Measurements from ENCODE around the gene GCNT2.

GCNT2 gene

DNA sequence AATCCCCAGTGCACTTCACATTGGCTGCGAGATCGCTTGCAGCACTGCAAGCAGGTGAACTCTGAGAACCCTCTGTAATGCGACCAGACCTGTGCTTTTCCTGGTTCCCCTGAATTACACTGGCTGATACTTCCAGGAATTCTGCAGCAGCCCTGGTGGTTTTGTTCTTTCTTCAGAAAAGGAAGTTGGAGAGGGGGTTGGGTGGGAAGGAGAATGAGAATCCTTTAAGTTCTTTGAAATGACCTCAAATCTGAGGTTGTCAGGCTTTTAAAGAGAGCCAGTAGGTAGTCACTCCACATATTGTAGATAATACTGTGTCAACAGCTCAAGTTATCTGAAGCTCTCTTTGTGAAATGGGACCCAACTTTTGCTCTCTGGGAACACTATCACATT is 62.4 kb downstream of the GCNT2 start:
- Mint-ChIP-seq H3K27ac (peak overlapping the region; percentile 79), H3K9me3 (no peaks in the 10 kb centered on the region), H3K36me3 (ENCODE audit: low read depth) (peaks cover 7% of the 10 kb centered on the region), H3K27me3 (no peaks in the 10 kb centered on the region), H3K4me1 (ENCODE audit: low read depth) (peaks cover 55% of the 10 kb centered on the region), H3K4me3 (peak overlapping the region; percentile 56)
- intact Hi-C loops (cut with micrococcal nuclease): no loop called here

DNA sequence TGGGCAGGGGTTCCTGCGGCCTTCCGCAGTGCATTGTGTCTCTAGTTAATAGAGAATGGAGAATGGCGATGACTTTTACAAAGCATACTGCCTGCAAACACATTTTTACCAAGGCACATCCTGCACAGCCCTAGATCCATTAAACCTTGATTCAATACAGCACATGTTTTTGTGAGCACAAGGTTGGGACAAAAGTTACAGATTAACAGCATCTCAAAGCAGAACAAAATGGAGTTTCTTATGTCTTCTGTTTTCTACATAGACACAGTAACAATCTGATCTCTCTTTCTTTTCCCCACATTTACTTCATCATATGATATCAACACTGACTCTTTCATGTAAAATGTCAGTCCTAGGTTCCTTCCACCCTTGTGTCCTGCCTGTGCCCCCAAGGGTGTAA is 63.5 kb downstream of the GCNT2 start:
- no peaks in the 10 kb centered on the region for H3K27me3 Mint-ChIP-seq
- intact Hi-C loops (cut with micrococcal nuclease): no loop called here
- H3K36me3 Mint-ChIP-seq (ENCODE audit: low read depth): peaks cover 7% of the 10 kb centered on the region
- peak overlapping the region; percentile 79 for H3K27ac Mint-ChIP-seq
- H3K4me1 Mint-ChIP-seq (ENCODE audit: low read depth): peaks cover 49% of the 10 kb centered on the region
- no peak overlapping the region for H3K4me3 Mint-ChIP-seq
- no peaks in the 10 kb centered on the region for H3K9me3 Mint-ChIP-seq

DNA sequence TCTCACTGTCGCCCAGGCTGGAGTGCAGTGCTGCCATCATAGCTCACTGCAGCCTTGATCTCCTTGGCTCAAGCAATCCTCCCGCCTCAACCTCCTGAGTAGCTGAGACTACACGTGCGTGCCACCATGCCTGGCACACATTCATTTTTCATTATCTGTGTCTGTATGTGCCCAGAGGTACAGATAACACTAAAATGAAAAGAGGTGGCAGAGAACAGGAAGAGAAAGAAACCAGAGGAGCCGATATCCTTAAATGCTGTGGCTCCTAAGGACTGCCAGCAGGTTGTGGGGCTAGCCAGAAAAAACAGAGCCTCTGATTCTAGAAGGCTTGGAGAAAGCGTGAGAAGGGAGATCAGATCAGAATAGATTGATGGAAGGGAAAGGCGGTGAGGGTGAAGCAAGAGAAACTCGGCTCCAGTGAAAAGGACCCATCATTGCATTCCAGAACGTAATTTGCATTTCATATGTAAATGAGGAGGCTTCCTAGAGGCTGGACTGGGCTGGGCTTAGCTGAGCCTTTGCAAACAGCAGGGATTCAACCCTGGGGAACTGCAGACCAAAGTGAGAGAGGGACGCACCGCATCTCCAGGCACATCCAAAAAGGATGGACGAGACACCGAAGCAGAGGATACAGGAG is 64.2 kb downstream of the GCNT2 start:
- Mint-ChIP-seq H3K4me3 (no peak overlapping the region), H3K36me3 (ENCODE audit: low read depth) (peaks cover 7% of the 10 kb centered on the region), H3K9me3 (no peaks in the 10 kb centered on the region), H3K4me1 (ENCODE audit: low read depth) (peaks cover 49% of the 10 kb centered on the region), H3K27ac (peak overlapping the region; percentile 26), H3K27me3 (no peaks in the 10 kb centered on the region)
- intact Hi-C loops (cut with micrococcal nuclease): no loop called here

DNA sequence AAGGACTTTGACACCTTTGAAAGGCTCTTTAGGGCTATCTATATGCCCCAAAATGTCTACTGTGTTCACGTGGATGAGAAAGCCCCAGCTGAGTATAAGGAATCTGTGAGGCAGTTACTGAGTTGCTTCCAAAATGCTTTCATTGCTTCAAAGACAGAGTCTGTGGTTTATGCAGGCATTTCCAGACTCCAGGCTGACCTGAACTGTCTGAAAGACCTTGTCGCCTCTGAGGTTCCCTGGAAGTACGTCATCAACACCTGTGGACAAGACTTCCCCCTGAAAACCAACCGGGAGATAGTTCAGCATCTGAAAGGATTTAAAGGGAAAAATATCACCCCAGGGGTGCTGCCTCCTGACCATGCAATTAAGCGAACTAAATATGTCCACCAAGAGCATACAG is 65.2 kb downstream of the GCNT2 start:
- no peak overlapping the region for H3K4me3 Mint-ChIP-seq
- intact Hi-C loops (cut with micrococcal nuclease): no loop called here
- peaks cover 11% of the 10 kb centered on the region for H3K36me3 Mint-ChIP-seq (ENCODE audit: low read depth)
- H3K27ac Mint-ChIP-seq: no peak overlapping the region
- peaks cover 51% of the 10 kb centered on the region for H3K4me1 Mint-ChIP-seq (ENCODE audit: low read depth)
- H3K27me3 Mint-ChIP-seq: no peaks in the 10 kb centered on the region
- H3K9me3 Mint-ChIP-seq: no peaks in the 10 kb centered on the region

DNA sequence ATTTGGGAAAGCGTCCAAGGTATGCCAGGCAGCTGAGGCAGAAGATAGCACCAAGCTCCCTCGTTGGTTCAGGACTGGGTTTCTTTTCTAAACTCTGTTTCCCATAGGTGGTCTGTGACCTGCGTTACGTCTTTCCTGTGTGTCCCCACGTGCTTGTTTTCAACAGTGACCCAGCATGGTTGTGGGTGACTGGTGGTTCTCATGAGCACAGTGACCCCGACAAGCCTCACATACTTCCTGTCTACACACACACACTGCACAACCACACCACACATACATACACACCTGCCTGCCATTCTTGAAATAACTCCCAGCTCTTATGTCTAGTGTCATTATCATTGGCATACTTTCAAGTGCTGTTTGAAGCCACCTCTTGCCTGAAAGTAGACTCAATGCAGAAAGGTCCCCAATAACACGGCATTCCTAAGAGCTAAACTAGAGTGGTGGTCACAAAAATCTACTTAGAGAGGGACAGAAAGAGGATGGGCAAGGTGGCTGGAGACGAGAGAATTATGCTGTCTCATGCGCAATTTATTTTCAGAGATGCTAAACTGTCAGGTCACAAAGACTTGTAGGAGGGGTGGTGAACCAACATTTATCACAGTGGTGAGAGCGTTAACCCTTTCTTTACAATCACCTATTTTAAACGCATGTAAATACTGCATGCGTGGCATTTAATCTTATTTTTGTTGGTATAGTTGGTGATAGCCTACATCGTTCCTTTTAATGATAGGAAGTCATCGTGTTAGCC is 66.7 kb downstream of the GCNT2 start:
- H3K4me1 Mint-ChIP-seq (ENCODE audit: low read depth): peaks cover 45% of the 10 kb centered on the region
- intact Hi-C loops (cut with micrococcal nuclease): no loop called here
- no peak overlapping the region for H3K4me3 Mint-ChIP-seq
- H3K36me3 Mint-ChIP-seq (ENCODE audit: low read depth): peaks cover 11% of the 10 kb centered on the region
- H3K27ac Mint-ChIP-seq: no peak overlapping the region
- H3K27me3 Mint-ChIP-seq: no peaks in the 10 kb centered on the region
- no peaks in the 10 kb centered on the region for H3K9me3 Mint-ChIP-seq

DNA sequence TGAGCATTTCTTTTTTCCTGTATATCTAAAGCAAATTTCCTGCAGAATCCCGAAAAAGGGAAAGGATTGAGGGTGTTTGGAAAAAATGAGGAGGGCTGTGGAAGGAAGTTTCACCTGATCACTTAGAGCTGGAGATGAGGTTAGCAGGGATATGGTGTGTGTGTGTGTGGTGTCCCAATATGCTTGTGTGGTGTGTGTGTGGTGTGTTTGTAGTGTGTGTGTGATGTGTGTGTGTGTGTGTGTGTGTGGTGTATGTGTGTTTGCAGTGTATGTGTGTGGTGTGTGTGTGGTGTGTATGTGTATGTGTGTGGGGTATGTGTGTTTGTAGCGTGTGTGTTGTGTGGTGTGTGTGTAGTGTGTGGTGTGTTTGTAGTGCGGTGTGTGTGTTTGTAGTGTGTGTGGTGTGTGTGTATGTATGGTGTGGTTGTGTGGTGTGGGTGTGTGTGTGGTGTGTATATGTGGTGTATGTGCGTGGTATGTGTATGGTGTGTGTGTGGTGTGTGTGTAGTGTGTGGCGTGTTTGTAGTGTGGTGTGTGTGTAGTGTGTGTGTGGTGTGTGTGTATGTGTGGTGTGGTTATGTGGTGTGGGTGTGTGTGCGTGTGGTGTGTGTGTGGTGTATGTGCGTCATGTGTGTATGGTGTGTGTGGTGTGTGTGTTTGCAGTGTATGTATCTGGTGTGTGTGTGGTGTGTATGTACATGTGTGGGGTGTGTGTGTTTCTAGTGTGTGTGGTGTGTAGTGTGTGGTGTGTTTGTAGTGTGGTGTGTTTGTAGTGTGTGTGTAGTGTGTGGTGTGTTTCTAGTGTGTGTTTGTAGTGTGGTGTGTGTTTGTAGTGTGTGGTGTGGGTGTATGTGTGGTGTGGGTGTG is 67.6 kb downstream of the GCNT2 start:
- intact Hi-C loops (cut with micrococcal nuclease): no loop called here
- H3K4me3 Mint-ChIP-seq: no peak overlapping the region
- H3K36me3 Mint-ChIP-seq (ENCODE audit: low read depth): peaks cover 11% of the 10 kb centered on the region
- peaks cover 39% of the 10 kb centered on the region for H3K4me1 Mint-ChIP-seq (ENCODE audit: low read depth)
- no peak overlapping the region for H3K27ac Mint-ChIP-seq
- no peaks in the 10 kb centered on the region for H3K9me3 Mint-ChIP-seq
- no peaks in the 10 kb centered on the region for H3K27me3 Mint-ChIP-seq

DNA sequence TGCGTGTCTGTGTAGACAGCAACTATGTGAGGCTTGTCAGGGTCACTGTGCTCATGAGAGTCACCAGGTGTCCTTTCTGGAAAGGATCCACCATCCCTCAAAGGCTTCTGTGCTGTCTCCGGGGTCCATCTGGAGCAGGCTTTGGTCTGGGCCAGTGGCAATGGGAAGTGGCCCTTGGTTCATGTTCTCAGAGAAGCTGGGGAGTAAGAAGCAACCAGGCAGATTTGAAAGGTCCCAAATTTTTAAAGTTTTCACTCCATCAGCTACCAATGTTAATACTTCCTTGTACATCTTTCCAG is 68.2 kb downstream of the GCNT2 start:
- Mint-ChIP-seq H3K9me3 (no peaks in the 10 kb centered on the region), H3K27ac (no peak overlapping the region)

DNA sequence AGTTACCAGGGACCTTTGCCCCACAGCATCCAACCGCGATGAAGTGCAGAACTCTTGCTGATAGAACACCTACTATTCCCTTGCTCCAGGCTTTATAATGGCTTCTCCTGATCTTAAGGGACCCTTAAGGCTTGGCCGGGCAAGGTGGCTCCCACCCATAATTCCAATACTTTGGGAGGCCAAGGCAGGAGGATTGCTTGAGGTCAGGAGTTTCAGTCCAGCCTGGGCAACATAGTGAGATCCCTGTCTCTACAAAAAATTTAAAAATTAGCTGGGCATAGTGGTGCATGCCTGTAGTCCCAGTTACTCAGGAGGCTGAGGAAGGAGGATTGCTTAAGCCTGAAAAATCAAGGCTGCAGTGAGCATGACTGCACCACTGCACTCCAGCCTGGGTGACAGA is 68.8 kb downstream of the GCNT2 start:
- Mint-ChIP-seq H3K27ac (no peak overlapping the region), H3K9me3 (no peaks in the 10 kb centered on the region), H3K36me3 (ENCODE audit: low read depth) (peaks cover 11% of the 10 kb centered on the region), H3K27me3 (no peaks in the 10 kb centered on the region), H3K4me3 (no peak overlapping the region), H3K4me1 (ENCODE audit: low read depth) (peaks cover 37% of the 10 kb centered on the region)
- intact Hi-C loops (cut with micrococcal nuclease): no loop called here

More for the DNA sequence above, 68.2 kb downstream of the GCNT2 start:
- Mint-ChIP-seq H3K36me3 (ENCODE audit: low read depth) (peaks cover 11% of the 10 kb centered on the region), H3K4me1 (ENCODE audit: low read depth) (peaks cover 37% of the 10 kb centered on the region), H3K27me3 (no peaks in the 10 kb centered on the region), H3K4me3 (no peak overlapping the region)
- intact Hi-C loops (cut with micrococcal nuclease): no loop called here

DNA sequence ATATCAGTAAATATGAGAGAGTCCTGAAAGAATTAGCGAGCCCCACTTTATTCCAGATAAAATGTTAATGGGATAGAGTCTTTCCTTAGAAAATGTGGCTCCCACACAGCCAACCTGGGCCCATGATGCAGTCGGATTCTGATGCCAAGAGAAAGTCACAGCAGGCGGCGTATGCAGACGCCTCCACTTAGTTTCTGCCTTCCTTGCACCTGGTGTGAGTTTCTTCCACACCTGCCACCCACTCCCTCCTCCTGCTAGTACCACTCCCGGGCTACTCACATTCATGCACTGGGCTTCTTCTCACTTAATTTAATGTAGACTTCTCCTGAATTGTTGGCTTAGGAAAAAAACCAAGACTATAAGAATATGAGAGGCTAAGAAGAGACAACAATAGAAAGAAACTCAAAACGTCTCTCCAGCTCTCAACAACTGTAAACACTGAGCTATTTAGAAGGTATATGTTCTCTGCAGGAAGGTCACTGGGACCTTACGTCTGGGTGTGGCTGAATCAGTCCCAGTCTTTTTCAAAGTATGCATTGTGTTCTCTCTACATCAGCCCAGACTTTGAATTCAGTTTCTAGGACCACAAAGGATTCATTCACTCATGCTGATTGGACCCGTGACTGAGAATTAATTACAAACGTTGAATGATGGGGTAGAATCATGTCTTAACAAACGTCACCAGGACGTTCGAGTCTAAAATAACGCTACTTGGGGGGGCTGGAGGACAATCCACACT is 70.4 kb downstream of the GCNT2 start:
- H3K9me3 Mint-ChIP-seq: no peaks in the 10 kb centered on the region
- no peaks in the 10 kb centered on the region for H3K27me3 Mint-ChIP-seq
- H3K4me1 Mint-ChIP-seq (ENCODE audit: low read depth): peaks cover 41% of the 10 kb centered on the region

DNA sequence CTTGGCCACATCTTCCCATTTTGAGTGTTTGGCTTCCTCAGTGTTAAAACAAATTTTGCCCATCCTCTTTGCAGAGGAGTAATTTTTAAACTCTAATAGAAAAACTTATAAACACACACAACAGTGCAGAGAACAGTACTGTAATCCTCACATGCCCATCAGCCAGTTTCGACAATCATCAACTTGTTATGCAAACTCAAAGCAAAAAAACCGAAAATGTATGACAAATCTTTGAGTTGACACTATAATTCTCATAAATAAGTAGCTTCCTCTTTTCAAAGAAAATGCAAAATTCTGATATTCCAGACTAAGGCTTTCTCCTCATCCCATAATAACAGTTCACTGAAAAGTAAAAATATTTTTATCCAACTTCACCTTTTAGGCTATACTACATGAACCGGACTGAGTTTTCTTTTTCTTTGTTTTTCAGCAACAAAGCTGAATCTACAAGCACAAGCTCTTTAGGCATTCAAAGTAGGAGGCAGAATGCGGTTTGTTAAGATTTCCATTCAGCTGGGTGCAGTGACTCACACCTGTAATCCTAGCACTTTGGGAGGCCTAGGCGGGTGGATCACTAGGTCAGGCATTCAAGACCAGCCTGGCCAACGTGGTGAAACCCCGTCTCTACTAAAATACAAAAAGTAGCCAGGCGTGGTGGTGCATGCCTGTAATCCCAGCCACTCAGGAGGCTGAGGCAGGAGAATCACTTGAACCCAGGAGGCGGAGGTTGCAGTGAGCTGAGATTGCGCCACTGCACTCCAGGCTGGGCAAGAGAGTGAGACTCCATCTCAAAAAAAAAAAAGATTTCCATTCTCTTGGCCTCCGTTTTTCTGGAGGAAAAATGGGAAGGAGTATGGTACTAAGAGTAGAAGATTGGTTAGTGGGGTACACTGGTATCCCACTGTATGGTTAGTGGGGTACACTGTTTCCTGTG is 74.8 kb downstream of the GCNT2 start:
- Mint-ChIP-seq H3K9me3 (no peaks in the 10 kb centered on the region), H3K27ac (peak overlapping the region; percentile 83), H3K4me3 (peak overlapping the region; percentile 23), H3K4me1 (ENCODE audit: low read depth) (peaks cover 62% of the 10 kb centered on the region), H3K27me3 (no peaks in the 10 kb centered on the region), H3K36me3 (ENCODE audit: low read depth) (peaks cover 2% of the 10 kb centered on the region)
- intact Hi-C loops (cut with micrococcal nuclease): loop anchor here (5.0 kb wide), 1 partner anchor 74 kb away; the partner anchor contains the start of gene GCNT2

More for the DNA sequence above, 70.4 kb downstream of the GCNT2 start:
- Mint-ChIP-seq H3K27ac (no peak overlapping the region), H3K36me3 (ENCODE audit: low read depth) (peaks cover 11% of the 10 kb centered on the region), H3K4me3 (no peak overlapping the region)
- intact Hi-C loops (cut with micrococcal nuclease): no loop called here

DNA sequence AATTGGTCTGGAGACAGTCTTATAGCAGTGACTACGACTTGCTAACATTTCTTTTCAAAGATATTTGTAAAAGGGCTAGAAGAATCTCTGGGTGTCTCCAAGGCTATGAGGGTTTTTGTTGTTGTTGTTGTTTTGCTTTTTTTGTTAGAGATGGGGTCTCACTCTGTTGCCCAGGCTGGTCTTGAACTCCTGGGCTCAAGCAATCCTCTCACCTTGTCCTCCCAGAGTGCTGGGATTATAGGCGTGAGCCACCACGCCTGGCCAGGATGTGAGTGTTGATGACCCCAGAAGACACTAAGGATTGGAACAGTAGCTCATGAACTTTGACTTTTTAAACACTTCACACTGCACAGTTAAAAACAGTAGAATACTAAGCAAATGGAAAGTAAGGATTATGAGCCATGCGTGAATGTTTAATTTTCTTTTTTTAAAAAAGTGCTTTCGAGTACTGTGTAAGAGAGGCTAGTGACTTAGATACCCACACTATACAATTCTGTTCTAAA is 76.4 kb downstream of the GCNT2 start:
- H3K9me3 Mint-ChIP-seq: no peaks in the 10 kb centered on the region
- H3K4me3 Mint-ChIP-seq: no peak overlapping the region
- intact Hi-C loops (cut with micrococcal nuclease): loop anchor here (5.0 kb wide), 1 partner anchor 75 kb away; the partner anchor contains the start of gene GCNT2
- no peaks in the 10 kb centered on the region for H3K27me3 Mint-ChIP-seq
- peak overlapping the region; percentile 78 for H3K27ac Mint-ChIP-seq
- no peaks in the 10 kb centered on the region for H3K36me3 Mint-ChIP-seq (ENCODE audit: low read depth)
- peaks cover 65% of the 10 kb centered on the region for H3K4me1 Mint-ChIP-seq (ENCODE audit: low read depth)

DNA sequence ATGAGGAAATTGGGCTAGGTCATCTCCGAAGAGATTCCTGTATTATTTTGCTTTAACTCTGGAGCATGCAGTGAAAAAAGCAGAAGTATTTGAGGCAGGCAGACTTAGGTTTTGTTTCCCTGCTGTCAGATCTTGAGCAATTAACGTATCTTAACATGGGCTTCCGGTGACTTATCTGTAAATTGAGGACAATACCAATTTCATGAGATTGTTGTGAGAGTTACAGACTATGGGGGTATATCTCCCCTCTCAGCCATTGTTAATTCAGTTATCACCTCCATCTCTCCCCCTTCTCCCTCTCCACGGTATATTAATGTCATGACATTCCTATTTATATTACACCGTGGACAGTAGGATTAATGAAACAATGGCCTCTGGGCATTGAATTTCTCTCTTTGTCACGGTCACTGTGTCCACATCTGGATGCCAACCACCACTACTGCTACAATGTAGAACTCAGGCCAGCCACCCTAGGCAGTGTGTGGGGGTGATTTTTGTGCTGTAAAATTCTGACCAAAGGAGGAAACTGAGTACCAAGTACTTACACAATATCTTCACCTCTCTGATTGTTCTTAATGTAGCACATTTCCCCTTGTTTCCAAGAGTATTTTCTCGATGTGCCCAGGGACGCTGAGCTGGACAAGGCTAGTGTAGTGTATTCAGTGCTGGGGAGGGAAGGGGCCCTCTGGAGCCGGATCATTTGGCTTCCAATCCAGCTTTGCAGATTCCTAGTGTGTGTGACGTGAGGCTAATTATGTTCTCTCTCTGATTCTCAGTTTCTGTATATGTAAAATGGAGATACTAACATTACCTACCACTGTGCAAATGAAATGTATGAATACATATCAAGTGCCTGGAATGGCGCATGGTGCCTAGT is 77.2 kb downstream of the GCNT2 start:
- intact Hi-C loops (cut with micrococcal nuclease): loop anchor here (5.0 kb wide), 1 partner anchor 76 kb away; the partner anchor contains the start of gene GCNT2
- Mint-ChIP-seq H3K27me3 (no peaks in the 10 kb centered on the region), H3K27ac (peak overlapping the region; percentile 78), H3K36me3 (ENCODE audit: low read depth) (no peaks in the 10 kb centered on the region), H3K4me1 (ENCODE audit: low read depth) (peaks cover 73% of the 10 kb centered on the region), H3K4me3 (peak overlapping the region; percentile 24), H3K9me3 (no peaks in the 10 kb centered on the region)
